GM20431 (cell line): Measurements from ENCODE around the gene DDX56.
"Not testable (repeated sequence)": the region's sequence is repeated elsewhere in the genome, so short reads cannot be mapped to it uniquely, and the experiment has no call there.

Source experiments
- in situ Hi-C: fragments of 300-500 bp; cut with MseI, MboI; formaldehyde crosslinking; loops from one replicate; pipeline ENCODE4 v1.15.0; 2020; ENCODE audit warnings: low sequenced_read_pairs; ENCODE audit not compliant: unreplicated experiment

The DDX56 gene

DNA sequence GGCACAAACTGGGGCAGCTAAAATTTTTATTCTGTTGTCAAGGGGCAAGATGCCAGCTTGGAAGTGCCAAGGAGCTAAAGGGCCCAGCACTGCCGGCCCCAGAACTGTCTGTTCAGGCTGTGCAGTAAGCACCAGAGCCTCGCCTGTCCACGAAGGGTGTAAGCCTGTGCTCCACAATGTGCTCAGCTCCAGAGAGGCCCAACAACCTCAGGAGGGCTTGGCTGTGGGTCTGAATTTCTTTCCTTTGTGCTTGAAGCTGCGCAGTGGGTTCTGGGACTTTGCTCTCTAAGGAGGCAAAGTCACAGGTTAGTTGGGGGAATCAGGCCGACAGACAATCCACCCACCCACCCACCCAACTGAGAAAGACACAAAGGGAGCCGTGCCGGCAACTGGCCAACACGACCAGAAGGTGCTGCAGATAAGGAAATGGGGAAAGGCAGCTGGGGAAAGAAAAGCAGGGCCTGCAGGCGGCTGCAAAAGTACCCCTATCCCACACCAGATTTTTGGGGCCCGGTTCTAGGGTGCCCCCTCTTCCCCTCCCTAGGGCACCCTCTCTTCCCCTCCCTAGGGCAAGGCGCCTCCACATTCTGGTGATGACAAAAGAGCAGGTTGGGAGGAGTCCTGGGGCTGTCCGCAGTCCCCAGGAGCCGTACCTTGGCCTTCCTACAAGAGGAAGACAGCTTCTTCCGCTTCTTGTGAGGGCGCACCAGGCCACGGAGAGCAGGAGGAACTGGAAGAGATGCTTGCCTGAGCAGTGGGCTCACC lies 7.7 kb downstream of the DDX56 start:
- in situ Hi-C loops: no loop called here

DNA sequence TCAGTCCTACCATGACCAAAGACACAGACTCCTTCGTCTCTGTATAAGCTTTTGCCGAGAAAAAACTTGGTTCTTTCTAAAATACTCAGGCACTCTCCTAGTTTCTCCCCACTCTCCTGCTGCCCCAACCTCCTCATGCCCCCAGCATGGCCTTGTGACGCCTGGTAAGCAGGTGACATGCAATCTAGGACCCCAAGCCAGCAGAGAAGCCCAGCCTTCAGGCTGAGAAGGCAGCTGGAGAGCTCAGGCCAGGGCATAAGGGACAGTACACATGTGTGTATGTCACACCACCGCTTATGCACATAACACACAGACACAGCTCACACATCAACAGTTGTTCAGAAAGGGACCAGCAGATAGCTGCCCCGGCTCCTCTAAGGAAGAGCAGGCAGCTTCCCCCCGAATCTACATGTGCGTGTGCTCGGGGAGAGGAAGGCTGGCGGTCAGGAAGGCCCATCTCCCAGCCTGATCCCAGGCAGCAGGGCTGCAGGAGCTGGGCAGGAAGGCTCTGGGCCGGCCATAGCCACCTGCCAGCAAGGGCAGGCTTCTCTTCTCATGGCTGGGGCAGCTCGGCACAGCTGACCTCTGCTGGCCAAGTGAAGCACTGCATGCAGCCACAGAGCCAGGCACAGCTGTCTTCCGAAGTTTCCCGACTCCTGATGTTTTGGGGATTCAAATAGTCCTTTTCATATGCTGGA lies 8.5 kb downstream of the DDX56 start:
- in situ Hi-C loops: no loop called here

DNA sequence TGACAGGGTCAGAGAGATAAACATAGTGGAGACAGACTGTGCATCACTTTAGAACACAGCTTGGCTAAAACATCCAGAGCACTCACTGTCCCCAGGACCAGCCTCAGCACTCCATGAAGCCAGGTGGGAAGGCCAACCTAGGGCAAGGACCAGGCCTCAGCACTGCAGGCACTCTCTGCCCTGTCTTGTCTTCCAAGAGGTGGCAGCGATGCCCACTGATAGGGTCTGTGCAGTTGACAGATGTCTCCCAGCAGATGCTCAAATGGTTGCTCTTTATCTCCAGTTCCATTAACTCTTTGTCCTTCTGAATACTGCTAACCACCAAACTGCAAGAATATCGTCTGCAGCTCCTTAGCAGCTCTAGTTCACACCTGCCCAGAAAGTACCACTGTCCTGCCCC lies 9.1 kb downstream of the DDX56 start:
- in situ Hi-C loops: no loop called here

DNA sequence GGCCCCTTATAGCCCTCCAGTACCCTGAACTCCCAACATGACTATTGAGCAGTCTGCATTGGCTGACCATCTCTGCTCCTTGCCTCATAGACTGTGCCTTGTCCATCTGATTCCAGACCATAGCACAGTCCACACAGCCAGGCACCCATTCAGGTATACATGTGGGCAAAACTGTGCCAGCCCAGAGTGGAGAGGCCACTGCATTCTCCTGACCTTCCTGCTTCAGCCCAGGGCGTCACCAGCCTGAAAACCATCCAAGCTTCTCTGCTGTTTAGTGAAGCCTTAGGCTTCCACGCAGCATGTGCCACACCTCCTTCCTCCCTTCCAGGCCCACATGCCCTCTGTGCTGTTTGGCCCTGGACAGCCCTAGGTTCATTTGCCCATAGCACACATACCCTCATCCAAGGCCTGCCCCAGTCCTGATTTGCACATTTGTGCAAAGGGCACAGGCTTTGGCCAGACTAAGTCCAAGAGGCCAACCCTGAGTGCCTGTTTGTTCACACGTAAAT lies 10.5 kb downstream of the DDX56 start:
- in situ Hi-C loops: no loop called here

DNA sequence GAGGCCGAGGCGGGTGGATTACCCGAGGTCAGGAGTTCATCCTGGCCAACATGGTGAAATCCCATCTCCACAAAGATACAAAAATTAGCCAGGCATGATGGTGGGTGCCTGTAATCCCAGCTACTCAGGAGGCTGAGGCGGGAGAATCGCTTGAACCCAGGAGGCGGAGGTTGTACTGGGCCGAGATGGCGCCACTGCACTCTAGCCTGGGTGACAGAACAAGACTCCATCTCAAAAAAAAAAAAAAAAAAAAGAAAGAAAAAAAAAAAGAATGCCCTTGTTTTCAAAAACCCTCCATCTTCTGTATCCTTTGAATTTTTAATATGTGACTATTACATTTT lies 11.1 kb downstream of the DDX56 start:
- in situ Hi-C loops: not testable (repeated sequence)

DNA sequence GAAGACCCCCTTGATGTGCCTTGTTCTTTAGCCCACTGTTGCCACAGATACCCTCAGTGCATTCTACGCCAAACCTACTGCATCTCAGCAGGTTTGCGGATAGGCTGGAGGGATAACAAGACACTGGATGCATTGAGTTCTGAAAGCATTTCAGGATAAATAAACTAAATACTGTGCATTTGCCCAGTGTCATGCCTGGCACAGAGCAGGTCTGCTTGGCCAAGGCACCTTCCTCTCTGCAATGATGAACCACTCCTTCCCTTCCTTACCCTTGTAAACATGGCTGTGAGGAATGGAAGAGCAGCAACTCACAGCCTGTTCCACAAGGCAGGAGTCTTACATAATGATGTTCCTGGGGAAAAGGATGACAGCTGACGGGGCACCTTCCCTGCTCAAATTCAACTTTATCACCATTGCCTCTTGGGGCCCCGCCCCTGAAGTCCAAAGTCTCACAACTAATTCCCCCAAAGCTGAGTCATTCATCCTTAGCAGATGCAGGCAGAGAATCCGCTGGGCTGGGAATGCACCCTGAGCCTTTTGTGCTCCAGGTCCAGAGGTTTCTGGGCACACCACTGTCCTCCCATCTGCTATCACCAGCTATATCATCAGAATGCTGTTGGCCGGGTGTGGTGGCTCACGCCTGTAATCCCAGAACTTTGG lies 11.6 kb downstream of the DDX56 start:
- in situ Hi-C loops: no loop called here

DNA sequence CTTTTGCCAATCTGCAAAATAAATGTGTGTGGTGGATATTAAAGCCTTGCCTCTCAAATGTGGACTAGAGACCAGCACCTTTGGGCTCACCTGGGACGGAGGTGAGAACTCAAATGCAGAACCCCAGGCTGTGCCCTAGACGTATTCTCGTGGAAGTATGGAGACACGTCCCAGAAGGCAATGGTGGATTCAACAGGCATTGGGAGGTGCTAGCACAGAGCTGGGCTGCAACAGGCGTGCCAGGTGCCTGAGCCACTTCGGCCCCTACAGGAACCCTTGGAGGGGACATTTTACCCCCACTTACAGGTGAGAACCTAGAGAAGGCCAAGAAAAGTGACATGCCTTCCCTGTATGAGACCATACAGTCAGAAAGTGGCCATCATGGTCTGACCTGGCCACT lies 12.2 kb downstream of the DDX56 start:
- in situ Hi-C loops: no loop called here

- in situ Hi-C loops: no loop called here
Observed at GRCh38 chr7:44559485-44559884, 14.2 kb downstream of the DDX56 start.

- in situ Hi-C loops: no loop called here
Observed at GRCh38 chr7:44557485-44557884, 16.2 kb downstream of the DDX56 start.

DNA sequence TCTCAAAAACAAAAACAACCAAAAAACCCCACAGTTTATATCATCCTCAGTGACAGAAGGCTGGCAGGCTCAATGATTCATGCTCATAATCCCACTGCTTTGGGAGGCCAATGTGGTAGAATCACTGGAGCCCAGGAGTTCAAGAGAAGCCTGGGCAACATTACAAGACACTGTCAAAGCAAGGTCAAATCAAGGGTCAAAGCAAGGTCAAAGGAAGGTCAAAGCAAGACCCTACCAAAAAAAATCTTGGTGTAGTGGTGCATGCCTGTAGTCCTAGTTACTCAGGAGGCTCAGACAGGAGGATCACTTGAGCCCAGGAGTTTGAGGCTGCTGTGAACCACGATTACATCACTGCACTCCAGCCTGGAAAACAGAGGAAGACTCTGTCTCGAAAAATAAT lies 18.4 kb downstream of the DDX56 start:
- in situ Hi-C loops: no loop called here

GRCh38 chr7:44552473-44553005 lies 21.2 kb downstream of the DDX56 start:
- in situ Hi-C loops: not testable (repeated sequence)

DNA sequence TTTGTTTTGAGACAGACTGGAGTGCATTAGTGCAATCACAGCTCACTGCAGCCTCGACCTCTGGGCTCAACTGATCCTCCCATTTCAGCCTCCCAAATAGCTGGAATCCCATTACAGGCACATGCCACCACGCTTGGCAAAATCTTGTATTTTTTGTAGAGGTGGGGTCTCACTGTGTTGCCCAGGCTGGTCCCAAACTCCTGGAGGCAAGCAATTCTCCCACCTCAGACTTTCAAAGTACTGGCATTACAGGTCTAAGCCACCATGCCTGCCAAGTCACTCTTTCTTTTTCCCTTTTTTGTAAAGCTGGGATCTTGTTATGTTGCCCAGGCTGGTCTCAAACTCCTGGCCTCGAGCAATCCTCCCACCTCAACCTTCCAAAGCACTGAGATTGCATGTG lies 24.3 kb downstream of the DDX56 start:
- in situ Hi-C loops: no loop called here

DNA sequence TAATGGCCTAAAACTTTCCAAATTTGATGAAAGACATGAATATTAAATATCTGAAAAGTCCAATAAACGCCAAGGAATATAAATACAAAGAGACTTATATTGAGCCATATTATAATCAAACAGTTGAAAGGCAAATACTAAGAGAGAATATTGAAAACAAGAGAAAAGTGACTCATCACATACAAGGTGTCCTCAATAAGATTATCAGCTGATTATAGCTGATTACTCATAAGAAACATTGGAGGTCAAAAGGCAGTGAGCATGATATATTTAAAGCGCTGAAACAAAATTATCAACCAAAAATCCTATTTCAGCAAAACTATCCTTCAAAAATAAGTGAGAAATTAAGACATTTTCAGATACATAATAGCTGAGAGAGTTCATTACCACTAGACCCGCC lies 24.8 kb downstream of the DDX56 start:
- in situ Hi-C loops: no loop called here

DNA sequence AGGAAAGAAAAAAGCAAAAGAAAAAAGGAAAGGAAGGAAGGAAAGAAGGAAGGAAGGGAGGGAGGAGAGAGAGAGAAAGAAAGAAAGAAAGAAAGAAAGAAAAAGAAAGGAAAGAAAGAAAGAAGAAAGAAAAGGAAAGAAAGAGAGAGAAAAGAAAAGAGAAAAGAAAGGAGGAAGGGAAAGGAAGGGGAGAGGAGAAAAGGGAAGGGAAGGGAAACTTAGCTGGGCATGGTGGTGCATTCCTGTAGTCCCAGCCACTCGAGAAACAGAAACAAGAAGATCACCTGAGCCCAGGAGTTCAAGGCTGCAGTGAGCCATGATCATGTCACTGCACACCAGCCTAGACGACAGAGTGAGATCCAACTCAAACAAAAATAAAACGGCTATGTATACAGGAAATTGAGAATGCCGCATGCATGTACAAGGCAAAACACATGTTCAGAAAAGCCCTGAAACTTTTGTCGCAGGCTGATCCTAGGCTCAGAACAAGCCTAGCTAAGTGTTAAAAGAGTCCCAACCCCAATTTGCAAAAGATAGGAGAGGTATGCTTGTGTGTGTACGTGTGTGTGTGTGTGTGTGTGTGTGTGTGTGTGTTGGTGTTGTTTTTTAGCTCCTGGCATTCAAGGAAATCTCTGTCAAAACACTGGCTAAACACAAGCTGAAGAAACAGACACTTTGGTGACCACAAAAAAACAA lies 26.0 kb downstream of the DDX56 start:
- in situ Hi-C loops: no loop called here

DNA sequence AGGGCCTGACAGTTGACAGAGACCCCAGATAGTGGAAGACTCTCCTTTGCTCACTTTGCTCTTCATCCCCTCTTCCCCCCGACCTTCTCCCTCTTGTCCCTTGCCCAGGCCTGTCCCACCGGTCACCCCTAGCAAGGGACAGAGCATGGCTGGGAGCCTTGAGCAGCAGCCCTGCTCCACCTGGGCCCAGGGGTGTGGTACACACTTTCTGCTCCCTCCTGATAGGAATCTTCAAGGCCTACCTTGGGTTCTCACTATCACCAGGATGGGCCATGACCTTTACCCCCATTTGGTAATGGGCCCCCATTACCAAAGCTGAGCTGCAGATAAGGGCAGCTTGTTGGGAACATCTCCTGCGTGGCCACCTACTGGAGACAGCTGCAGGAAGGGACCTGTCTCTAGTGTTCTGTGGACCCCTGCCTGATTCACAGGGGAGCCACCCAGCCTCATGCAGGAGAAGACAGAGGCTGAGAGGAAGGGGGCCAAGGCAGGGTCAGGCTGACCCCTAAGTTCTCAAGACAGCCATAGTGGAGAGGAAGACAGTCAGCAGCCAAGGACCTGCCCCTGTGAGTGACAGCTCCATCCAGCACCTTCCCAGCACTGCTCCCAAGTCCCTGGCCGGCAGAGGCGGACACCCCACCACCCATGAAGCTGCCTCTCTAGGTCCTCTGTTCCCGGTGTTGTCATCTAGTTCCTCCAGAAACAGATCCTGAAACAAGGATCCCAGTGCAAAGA lies 31.7 kb downstream of the DDX56 start:
- in situ Hi-C loops: no loop called here

GRCh38 chr7:44541028-44541869 lies 32.5 kb downstream of the DDX56 start, which contains the start of gene NPC1L1:
TSS of gene NPC1L1 (minus strand) at chr7:44541330. CDS start at chr7:44541259, 71 bp downstream.
- in situ Hi-C loops: no loop called here

- in situ Hi-C loops: no loop called here
Observed at GRCh38 chr7:44540592-44541027, 33.1 kb downstream of the DDX56 start.

- in situ Hi-C loops: no loop called here
Observed at GRCh38 chr7:44539669-44540506, 33.8 kb downstream of the DDX56 start.
